Keratinocyte (primary cell): ENCODE data around the gene SUN3.

Experiments
- CTCF ChIP-seq, 3 experiments: IDR thresholded peaks in 1 of 3; conservative IDR thresholded peaks in 1 of 3; optimal IDR thresholded peaks in 1 of 3; 2 replicates in 2 of 3; 3 replicates in 1 of 3; pipeline versions ENCODE3 to v1.5.1; 2011; ENCODE audit warnings: low read length in 3 of 3, mild to moderate bottlenecking in 3 of 3, moderate library complexity in 2 of 3, control low read depth in 1 of 3, inconsistent platforms in 1 of 3; ENCODE audit not compliant: insufficient read depth in 2 of 3; ENCODE audit errors: extremely low read depth in 1 of 3
- EZH2 ChIP-seq: IDR thresholded peaks from one replicate; pipeline ENCODE4 v1.6.1; 2012; ENCODE audit warnings: inconsistent platforms, mild to moderate bottlenecking, low read length, moderate library complexity

GRCh38 chr7:48045195-48045765 is 16.4 kb upstream of the SUN3 start:
- TF ChIP-seq CTCF (optimal IDR thresholded peaks at IDR 0.05 in 1 of 3, IDR thresholded peaks at IDR 0.05 in 1 of 3, conservative IDR thresholded peaks at IDR 0.05 in 1 of 3; ENCODE audit: extremely low read depth in 1 of 3, insufficient read depth in 2 of 3, low read length in 3 of 3): no peak
- TF ChIP-seq EZH2: no peak
